ENCODE measurements around the gene ATP9A.
"Not testable (repeated sequence)": the region's sequence is repeated elsewhere in the genome, so short reads cannot be mapped to it uniquely, and the experiment has no call there.

Gene ATP9A

GRCh38 chr20:51581571-51581970 is 186.6 kb downstream of the ATP9A start:
- DNase-seq = no peak

- DNase-seq = no peak
Measured at GRCh38 chr20:51579137-51579536, 189.1 kb downstream of the ATP9A start.

GRCh38 chr20:51578145-51578459 is 190.1 kb downstream of the ATP9A start:
- no peak for DNase-seq

- DNase-seq = no peak
Measured at GRCh38 chr20:51577432-51578144, 190.6 kb downstream of the ATP9A start.

- no peak for DNase-seq
Measured at GRCh38 chr20:51575486-51575885, 192.7 kb downstream of the ATP9A start.

- no peak for DNase-seq
Measured at GRCh38 chr20:51574248-51575033, 193.7 kb downstream of the ATP9A start.

- no peak for DNase-seq
Measured at GRCh38 chr20:51573576-51574243, 194.5 kb downstream of the ATP9A start.

- no peak for DNase-seq
Measured at GRCh38 chr20:51571460-51571794, 196.8 kb downstream of the ATP9A start.

- DNase-seq = no peak
Measured at GRCh38 chr20:51570739-51571459, 197.3 kb downstream of the ATP9A start.

GRCh38 chr20:51569815-51570738 is 198.1 kb downstream of the ATP9A start:
- peak in 2 of 51 donors; percentile 7 to 9 for DNase-seq

GRCh38 chr20:51568533-51568932 is 199.7 kb downstream of the ATP9A start:
- not testable (repeated sequence) for DNase-seq

GRCh38 chr20:51567622-51568021 is 200.6 kb downstream of the ATP9A start:
- no peak for DNase-seq

- DNase-seq = no peak
Measured at GRCh38 chr20:51566594-51566993, 201.6 kb downstream of the ATP9A start.

- DNase-seq = peak in 4 of 51 donors; percentile 2 to 14 (median 5)
Measured at GRCh38 chr20:51565298-51566144, 202.7 kb downstream of the ATP9A start.

GRCh38 chr20:51563486-51564332 is 204.5 kb downstream of the ATP9A start:
- DNase-seq = peak in 6 of 51 donors; percentile 4 to 22 (median 10)

- peak in 4 of 51 donors; percentile 11 to 66 (median 54) for DNase-seq
Measured at GRCh38 chr20:51563174-51563485, 205.1 kb downstream of the ATP9A start.

GRCh38 chr20:51562332-51563173 is 205.6 kb downstream of the ATP9A start:
- DNase-seq = peak in 47 of 51 donors; percentile 21 to 87 (median 62)

GRCh38 chr20:51562027-51562331 is 206.2 kb downstream of the ATP9A start:
- peak in 1 of 51 donors; percentile 48 for DNase-seq

Data from hypothalamus (tissue), 51 donors.